ENCODE measurements around the gene ZSCAN5C. TPM values are rescaled to one million over a fixed set of nuclear protein-coding genes. Genes with fewer than 3 reads are reported as not detected.

Gene ZSCAN5C
- total and polyA plus RNA-seq, 2 experiments from 2014 or later: not detected

DNA sequence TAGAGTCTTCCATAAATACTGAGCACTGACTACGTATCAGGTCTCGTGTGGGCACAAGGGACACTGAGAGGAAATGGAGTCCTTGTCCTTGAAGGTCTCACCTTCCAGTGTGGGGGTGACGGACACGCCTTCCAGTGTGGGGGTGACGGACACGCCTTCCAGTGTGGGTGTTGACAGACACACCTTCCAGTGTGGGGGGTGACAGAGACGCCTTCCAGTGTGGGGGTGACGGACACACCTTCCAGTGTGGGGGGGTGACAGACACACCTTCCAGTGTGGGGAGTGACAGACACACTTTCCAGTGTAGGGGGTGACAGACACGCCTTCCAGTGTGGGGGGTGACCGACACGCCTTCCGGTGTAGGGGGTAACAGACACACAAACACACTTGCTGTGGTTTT is 56.2 kb downstream of the ZSCAN5C start:
- no peaks in the 10 kb centered on the region for H3K27me3 ChIP-seq
- DNase-seq (ENCODE audit: low read depth in 1 of 2, low spot score in 1 of 2): no peak
- no peaks in the 10 kb centered on the region for H3K36me3 ChIP-seq
- H3K9me3 ChIP-seq (ENCODE audit: low read depth): no peaks in the 10 kb centered on the region
- no peak overlapping the region for H3K27ac ChIP-seq
- no peaks in the 10 kb centered on the region for H3K4me1 ChIP-seq (ENCODE audit: low read depth)
- H3K4me3 ChIP-seq: no peak overlapping the region
- TF ChIP-seq, protein P1, sequence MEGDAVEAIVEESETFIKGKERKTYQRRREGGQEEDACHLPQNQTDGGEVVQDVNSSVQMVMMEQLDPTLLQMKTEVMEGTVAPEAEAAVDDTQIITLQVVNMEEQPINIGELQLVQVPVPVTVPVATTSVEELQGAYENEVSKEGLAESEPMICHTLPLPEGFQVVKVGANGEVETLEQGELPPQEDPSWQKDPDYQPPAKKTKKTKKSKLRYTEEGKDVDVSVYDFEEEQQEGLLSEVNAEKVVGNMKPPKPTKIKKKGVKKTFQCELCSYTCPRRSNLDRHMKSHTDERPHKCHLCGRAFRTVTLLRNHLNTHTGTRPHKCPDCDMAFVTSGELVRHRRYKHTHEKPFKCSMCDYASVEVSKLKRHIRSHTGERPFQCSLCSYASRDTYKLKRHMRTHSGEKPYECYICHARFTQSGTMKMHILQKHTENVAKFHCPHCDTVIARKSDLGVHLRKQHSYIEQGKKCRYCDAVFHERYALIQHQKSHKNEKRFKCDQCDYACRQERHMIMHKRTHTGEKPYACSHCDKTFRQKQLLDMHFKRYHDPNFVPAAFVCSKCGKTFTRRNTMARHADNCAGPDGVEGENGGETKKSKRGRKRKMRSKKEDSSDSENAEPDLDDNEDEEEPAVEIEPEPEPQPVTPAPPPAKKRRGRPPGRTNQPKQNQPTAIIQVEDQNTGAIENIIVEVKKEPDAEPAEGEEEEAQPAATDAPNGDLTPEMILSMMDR (IDR thresholded peaks at IDR 0.05; ENCODE audit: low read depth, low read length): no peak

Other genes starting within 250 kb of the ZSCAN5C start
- gene NLRP5, start 215.5 kb upstream of the ZSCAN5C start, total RNA-seq: not detected in 2 replicates
- not detected in 2 replicates for gene NLRP5, start 215.5 kb upstream of the ZSCAN5C start, polyA plus RNA-seq
- 43.0 and 45.5 TPM in 2 replicates for gene ZNF787, start 81.0 kb upstream of the ZSCAN5C start, total RNA-seq
- gene ZNF787, start 81.0 kb upstream of the ZSCAN5C start, polyA plus RNA-seq: 29.2 and 34.9 TPM in 2 replicates
- 67.8 and 72.8 TPM in 2 replicates for gene ZNF444, start 61.0 kb upstream of the ZSCAN5C start, total RNA-seq
- gene ZNF444, start 61.0 kb upstream of the ZSCAN5C start, polyA plus RNA-seq: 71.8 and 88.4 TPM in 2 replicates
- gene GALP, start 26.3 kb upstream of the ZSCAN5C start, total RNA-seq: 0.21 TPM in 1 of 2 replicates, not detected in the other
- not detected in 2 replicates for gene GALP, start 26.3 kb upstream of the ZSCAN5C start, polyA plus RNA-seq
- gene ZSCAN5B, start 4.5 kb upstream of the ZSCAN5C start, total RNA-seq: not detected in 2 replicates
- gene ZSCAN5B, start 4.5 kb upstream of the ZSCAN5C start, polyA plus RNA-seq: 0.29 TPM in 1 of 2 replicates, not detected in the other
- gene EDDM13, start 70.5 kb downstream of the ZSCAN5C start, total RNA-seq: not detected in 2 replicates
- gene EDDM13, start 70.5 kb downstream of the ZSCAN5C start, polyA plus RNA-seq: 0.62 and 0.68 TPM in 2 replicates
- gene ZSCAN5A, start 112.6 kb downstream of the ZSCAN5C start, total RNA-seq: 2.9 and 53.9 TPM in 2 replicates
- 14.2 and 15.1 TPM in 2 replicates for gene ZSCAN5A, start 112.6 kb downstream of the ZSCAN5C start, polyA plus RNA-seq
- 10.1 and 13.5 TPM in 2 replicates for gene ZNF582, start 191.3 kb downstream of the ZSCAN5C start, total RNA-seq
- 17.7 and 19.5 TPM in 2 replicates for gene ZNF582, start 191.3 kb downstream of the ZSCAN5C start, polyA plus RNA-seq
- gene ZNF583, start 202.1 kb downstream of the ZSCAN5C start, total RNA-seq: 3.6 and 26.7 TPM in 2 replicates
- gene ZNF583, start 202.1 kb downstream of the ZSCAN5C start, polyA plus RNA-seq: 7.4 and 18.4 TPM in 2 replicates